H1 (cell line): ENCODE results near the gene UNC80. TPM values are rescaled to one million over a fixed set of nuclear protein-coding genes. Genes with fewer than 3 reads are reported as not detected.

ENCODE experiments used
- CTCF ChIA-PET: fragments of 300-600 bp; sonication (Branson Sonifier 250); formaldehyde crosslinking; loops from one replicate; lab custom pipeline; 2021; ENCODE audit not compliant: partially characterized antibody; lab: Charles Lee
- POLR2A ChIA-PET: fragments of 300-600 bp; sonication (Branson Sonifier 250); formaldehyde crosslinking; loops from one replicate; lab custom pipeline; 2021; ENCODE audit warnings: inconsistent platforms; ENCODE audit not compliant: partially characterized antibody; lab: Charles Lee
- DNase-seq, 2 experiments: peaks; one replicate each; pipeline versions ENCODE4 v3.0.0 to v3.0.0-alpha.2; 2010 to 2022; ENCODE audit warnings: low spot score in 2 of 2, low read depth in 1 of 2, mixed read lengths in 1 of 2
- FAIRE-seq: peaks from 2 replicates; lab custom pipeline; 2011; peaks lifted over from hg19 to GRCh38; lab: Jason Lieb, UNC
- H2AFZ ChIP-seq: 2 replicates; pipeline ENCODE4 v1.8.1; 2012; ENCODE audit warnings: low read length, inconsistent platforms
- H2AK5ac ChIP-seq: 2 replicates; pipeline ENCODE4 v1.6.1; 2013; ENCODE audit warnings: low read depth, low read length
- H2BK120ac ChIP-seq: replicated peaks from 2 replicates; pipeline ENCODE3; 2013; ENCODE audit warnings: low read depth, low read length, inconsistent platforms
- H2BK12ac ChIP-seq: 2 replicates; pipeline ENCODE4 v1.6.1; 2013; ENCODE audit warnings: low read depth, low read length
- H2BK15ac ChIP-seq: 2 replicates; pipeline ENCODE4 v1.6.1; 2013; ENCODE audit warnings: low read length
- H2BK20ac ChIP-seq: 2 replicates; pipeline ENCODE4 v1.6.1; 2013; ENCODE audit warnings: low read length
- H2BK5ac ChIP-seq: 2 replicates; pipeline ENCODE4 v1.6.1; 2013; ENCODE audit warnings: low read depth, low read length
- H3K14ac ChIP-seq: 2 replicates; pipeline ENCODE4 v1.6.1; 2013; ENCODE audit warnings: inconsistent platforms; ENCODE audit not compliant: insufficient read length
- H3K18ac ChIP-seq: 2 replicates; pipeline ENCODE4 v1.6.1; 2013; ENCODE audit warnings: low read length; ENCODE audit errors: extremely low read depth
- H3K23ac ChIP-seq: 2 replicates; pipeline ENCODE4 v1.6.1; 2013; ENCODE audit warnings: inconsistent platforms; ENCODE audit not compliant: insufficient read length
- H3K23me2 ChIP-seq: 2 replicates; pipeline ENCODE4 v1.6.1; 2013; ENCODE audit warnings: low read depth, low read length
- H3K27ac ChIP-seq: 2 replicates; pipeline ENCODE4 v1.6.1; 2011; ENCODE audit warnings: low read depth, low read length, inconsistent platforms
- H3K27me3 ChIP-seq, 4 experiments: replicated peaks in 1 of 4; 1 replicate in 1 of 4; 2 replicates in 3 of 4; pipeline versions ENCODE4 v1.6.1 to v1.8.1; 2011 to 2013; ENCODE audit warnings: low read length in 3 of 4, mild to moderate bottlenecking in 3 of 4, inconsistent platforms in 2 of 4, mixed read lengths in 2 of 4, moderate library complexity in 1 of 4; ENCODE audit not compliant: control insufficient read depth in 3 of 4, insufficient read depth in 3 of 4; ENCODE audit errors: extremely low read depth in 1 of 4
- H3K36me3 ChIP-seq, 4 experiments: 2 replicates each; pipeline versions ENCODE4 v1.6.1 to v1.8.1; 2011 to 2013; ENCODE audit warnings: mild to moderate bottlenecking in 4 of 4, low read length in 3 of 4, moderate library complexity in 2 of 4, control low read depth in 1 of 4, inconsistent platforms in 1 of 4; ENCODE audit not compliant: insufficient read depth in 4 of 4, control insufficient read depth in 2 of 4
- H3K4ac ChIP-seq: replicated peaks from 2 replicates; pipeline ENCODE3; 2013; ENCODE audit warnings: low read length, low read depth, mixed read lengths, inconsistent platforms; ENCODE audit not compliant: insufficient read length
- H3K4me1 ChIP-seq, 4 experiments: replicated peaks in 1 of 4; 1 replicate in 1 of 4; 2 replicates in 3 of 4; pipeline versions ENCODE4 v1.6.1 to v1.8.1; 2011 to 2013; ENCODE audit warnings: low read length in 3 of 4, inconsistent platforms in 2 of 4, mixed read lengths in 1 of 4; ENCODE audit not compliant: insufficient read depth in 4 of 4, control insufficient read depth in 3 of 4
- H3K4me2 ChIP-seq, 2 experiments: 2 replicates each; pipeline versions ENCODE4 v1.6.1 to v1.8.1; 2011 to 2013; ENCODE audit warnings: low read depth in 2 of 2, low read length in 2 of 2, control low read depth in 1 of 2, inconsistent platforms in 1 of 2, mild to moderate bottlenecking in 1 of 2; ENCODE audit not compliant: insufficient read depth in 1 of 2
- H3K4me3 ChIP-seq, 4 experiments: fragments of 200-600, 300-600 bp in 1 of 4; sonication (generic), shearing (Covaris generic), sonication (Bioruptor Twin) in 1 of 4; 2 replicates each; pipeline versions ENCODE4 v1.5.1 to v1.8.1; 2011 to 2016; ENCODE audit warnings: low read length in 4 of 4, low read depth in 3 of 4, control low read depth in 2 of 4, inconsistent platforms in 2 of 4, mild to moderate bottlenecking in 2 of 4, mixed read lengths in 1 of 4, moderate library complexity in 1 of 4; ENCODE audit not compliant: insufficient read depth in 2 of 4; ENCODE audit errors: extremely low read depth in 1 of 4
- H3K56ac ChIP-seq: replicated peaks from 2 replicates; pipeline ENCODE3; 2013; ENCODE audit warnings: low read depth, mild to moderate bottlenecking, mixed read lengths, low read length, inconsistent platforms; ENCODE audit not compliant: insufficient read length
- H3K79me1 ChIP-seq: 2 replicates; pipeline ENCODE4 v1.6.1; 2013; ENCODE audit warnings: low read depth, low read length, control low read depth
- H3K79me2 ChIP-seq, 2 experiments: 2 replicates each; pipeline versions ENCODE4 v1.6.1 to v1.8.1; 2012 to 2013; ENCODE audit warnings: low read length in 2 of 2, mild to moderate bottlenecking in 2 of 2, inconsistent platforms in 1 of 2; ENCODE audit not compliant: insufficient read depth in 2 of 2, control insufficient read depth in 1 of 2
- H3K9ac ChIP-seq, 4 experiments: replicated peaks in 1 of 4; 1 replicate in 1 of 4; 2 replicates in 3 of 4; pipeline versions ENCODE4 v1.6.1 to v1.8.1; 2011 to 2013; ENCODE audit warnings: low read depth in 3 of 4, low read length in 3 of 4, control low read depth in 2 of 4, mild to moderate bottlenecking in 2 of 4, moderate library complexity in 2 of 4, inconsistent platforms in 1 of 4; ENCODE audit errors: extremely low read depth in 1 of 4
- H3K9me3 ChIP-seq, 2 experiments: 2 replicates each; pipeline versions ENCODE4 v1.6.1 to v1.8.1; 2012 to 2013; ENCODE audit warnings: mild to moderate bottlenecking in 2 of 2, moderate library complexity in 2 of 2, control low read depth in 1 of 2, inconsistent platforms in 1 of 2, low read depth in 1 of 2, low read length in 1 of 2, mixed read lengths in 1 of 2; ENCODE audit not compliant: insufficient read depth in 2 of 2
- H4K20me1 ChIP-seq, 2 experiments: replicated peaks in 1 of 2; 2 replicates each; pipeline versions ENCODE3 to v1.8.1; 2011 to 2013; ENCODE audit warnings: inconsistent platforms in 2 of 2, low read length in 2 of 2, mild to moderate bottlenecking in 1 of 2; ENCODE audit not compliant: insufficient read depth in 2 of 2, control insufficient read depth in 1 of 2
- H4K5ac ChIP-seq: 2 replicates; pipeline ENCODE4 v1.6.1; 2013; ENCODE audit warnings: low read length, low read depth, mixed read lengths, inconsistent platforms; ENCODE audit not compliant: insufficient read length
- H4K8ac ChIP-seq: 2 replicates; pipeline ENCODE4 v1.8.0; 2013; ENCODE audit warnings: mild to moderate bottlenecking, moderate library complexity, low read length, inconsistent platforms; ENCODE audit not compliant: insufficient read depth; ENCODE audit errors: extremely low read depth
- H4K91ac ChIP-seq: replicated peaks from 2 replicates; pipeline ENCODE3; 2013; ENCODE audit warnings: low read length, mixed read lengths, inconsistent platforms; ENCODE audit not compliant: insufficient read length
- BACH1 ChIP-seq: IDR thresholded peaks from 2 replicates; pipeline ENCODE4 v1.6.1; 2012; ENCODE audit warnings: low read length, improper control_type of control experiment
- CHD2 ChIP-seq: IDR thresholded peaks from 2 replicates; pipeline ENCODE4 v1.6.1; 2012; ENCODE audit warnings: low read length, improper control_type of control experiment
- CREB1 ChIP-seq: IDR thresholded peaks from 2 replicates; pipeline ENCODE4 v1.6.1; 2012; ENCODE audit warnings: inconsistent platforms
- CTBP2 ChIP-seq: IDR thresholded peaks from 2 replicates; pipeline ENCODE4 v1.7.0; 2011; ENCODE audit warnings: borderline replicate concordance, mild to moderate bottlenecking, moderate library complexity, mixed read lengths, low read length; ENCODE audit not compliant: insufficient read depth, insufficient read length
- HDAC2 ChIP-seq, 2 experiments: fragments of 300-600 bp in 1 of 2; sonication (generic) in 1 of 2; IDR thresholded peaks; 2 replicates each; pipeline ENCODE4 v1.6.1; 2011 to 2012; ENCODE audit warnings: low read depth in 2 of 2, low read length in 2 of 2, mild to moderate bottlenecking in 2 of 2, moderate library complexity in 2 of 2, borderline replicate concordance in 1 of 2, inconsistent platforms in 1 of 2
- HDAC6 ChIP-seq: IDR thresholded peaks from one replicate; pipeline ENCODE4 v1.7.1; 2012; ENCODE audit warnings: low read depth, mild to moderate bottlenecking, inconsistent platforms, low read length, moderate library complexity
- NRF1 ChIP-seq: IDR thresholded peaks from 2 replicates; pipeline ENCODE4 v1.6.1; 2011; ENCODE audit warnings: mild to moderate bottlenecking, low read depth, low read length, improper control_type of control experiment
- SAP30 ChIP-seq: fragments of 300-600 bp; sonication (generic); IDR thresholded peaks from 2 replicates; pipeline ENCODE4 v1.7.1; 2012; ENCODE audit warnings: low read length, moderate library complexity, mild to moderate bottlenecking, inconsistent platforms; ENCODE audit not compliant: insufficient read depth, insufficient replicate concordance
- SIRT6 ChIP-seq: IDR thresholded peaks from one replicate; pipeline ENCODE4 v1.7.1; 2012; ENCODE audit warnings: low read length, inconsistent platforms
- SP1 ChIP-seq: IDR thresholded peaks from 2 replicates; pipeline ENCODE4 v1.6.1; 2011; ENCODE audit warnings: low read depth, low read length
- SUZ12 ChIP-seq: fragments of 200-600 bp; sonication (generic); IDR thresholded peaks from 2 replicates; pipeline ENCODE4 v1.6.1; 2012; ENCODE audit warnings: mild to moderate bottlenecking, inconsistent platforms, low read length, moderate library complexity, mixed read lengths
- TAF7 ChIP-seq: optimal IDR thresholded peaks from 2 replicates; pipeline ENCODE3; 2011; ENCODE audit warnings: low read depth, mild to moderate bottlenecking, inconsistent platforms, low read length, moderate library complexity, borderline replicate concordance
- WGBS, 2 experiments: shearing (Covaris generic) in 1 of 2; methylation state at CpG; one replicate each; pipeline versions ENCODE4 v1.1.6 to v1.1.7; 2013 to 2015; ENCODE audit warnings: low lambda C conversion rate in 2 of 2, mixed read lengths in 2 of 2, inconsistent platforms in 1 of 2, low coverage in 1 of 2, missing lambda C conversion rate in 1 of 2; ENCODE audit not compliant: insufficient replicate concordance in 2 of 2, insufficient coverage in 1 of 2, insufficient read length in 1 of 2; ENCODE audit errors: extremely low coverage in 1 of 2, missing lambda C conversion rate in 1 of 2; 5-methylcytosine and 5-hydroxymethylcytosine counted together
- polyA plus RNA-seq, 7 experiments: library from polyadenylated mRNA; depleted of rRNA in 3 of 7; stranded (reverse) in 5 of 7; unstranded in 2 of 7; fragments of >200 nt in 5 of 7; fragments of 200-250 nt in 2 of 7; gene quantifications; 1 replicate in 5 of 7; 2 replicates in 1 of 7; 4 replicates in 1 of 7; pipeline versions ENCODE4 v1.2.1 to v1.2.3, GENCODE V29; 2011 to 2013; ENCODE audit warnings: missing spikeins in 2 of 7, mixed read lengths in 2 of 7
- total RNA-seq: library from RNA; stranded (reverse); fragmentation: NEBNext Ultra II Directional; extraction: Animal tissue kit (Norgen Biotek cat#: 25700); gene quantifications from 2 replicates; pipeline ENCODE4 v1.2.1, GENCODE V29; 2021

Gene UNC80
- total and polyA plus RNA-seq, 2 of the 8 experiments (the other 6 are each of a cell fraction or from before 2014, with no cell fraction given) = 0.53 to 0.56 TPM

- H3K27me3 ChIP-seq = no peaks in the 10 kb centered on the region
- H3K27ac ChIP-seq = no peak overlapping the region
- no peak overlapping the region for H4K5ac ChIP-seq
- H3K14ac ChIP-seq = no peak overlapping the region
- no peaks in the 10 kb centered on the region for H3K4me1 ChIP-seq
- no peak overlapping the region for H4K8ac ChIP-seq
- H3K4me2 ChIP-seq = no peak overlapping the region
- H3K36me3 ChIP-seq = no peaks in the 10 kb centered on the region
- H2BK12ac ChIP-seq = no peak overlapping the region
- H3K4ac ChIP-seq = no peak overlapping the region
- no peak overlapping the region for H2BK120ac ChIP-seq
- FAIRE-seq (no peak), DNase-seq (no peak)
- ChIA-PET CTCF (interaction anchor here (0.6 to 2.0 kb wide), 5 partner anchors 27 to 517 kb away, joined by 3 to 4 read pairs (median 4); no protein-coding TSS in a partner anchor), POLR2A (no interaction called here)
- no peak overlapping the region for H4K91ac ChIP-seq
- no peak overlapping the region for H2AK5ac ChIP-seq
- no peak overlapping the region for H2BK20ac ChIP-seq
- no peak overlapping the region for H3K9ac ChIP-seq
- 90% methylated on average over 12 of the region's 12 CpGs; no CpG with 5 or more reads in 1 of the 2 experiments for WGBS, 2 experiments
- H2BK5ac ChIP-seq = no peak overlapping the region
- H3K56ac ChIP-seq = no peak overlapping the region
- H3K79me2 ChIP-seq = no peaks in the 10 kb centered on the region
- no peaks in the 10 kb centered on the region for H3K79me1 ChIP-seq
- no peak overlapping the region for H3K18ac ChIP-seq
- H2AFZ ChIP-seq = no peak overlapping the region
- no peaks in the 10 kb centered on the region for H3K9me3 ChIP-seq
- H2BK15ac ChIP-seq = no peak overlapping the region
- H3K23ac ChIP-seq = no peak overlapping the region
- no peaks in the 10 kb centered on the region for H3K23me2 ChIP-seq
- H4K20me1 ChIP-seq = no peaks in the 10 kb centered on the region
- H3K4me3 ChIP-seq = no peak overlapping the region
- no peak for TF ChIP-seq NRF1
- no peak for TF ChIP-seq CREB1
- TF ChIP-seq SP1 = no peak
- TF ChIP-seq SAP30 = no peak
- TF ChIP-seq SIRT6 = no peak
- no peak for TF ChIP-seq TAF7
- TF ChIP-seq HDAC6 = no peak
- no peak for TF ChIP-seq CHD2
- no peak for TF ChIP-seq HDAC2 (IDR thresholded peaks at IDR 0.05; ENCODE audit: borderline replicate concordance in 1 of 2, low read depth in 2 of 2, low read length in 2 of 2)
- TF ChIP-seq SUZ12 = no peak
- no peak for TF ChIP-seq BACH1
- no peak for TF ChIP-seq CTBP2
These were observed 162.2 kb downstream of the UNC80 start for GRCh38 chr2:209933499-209934483.
